Prostate gland (tissue), 2 donors: Measurements from ENCODE around the gene ZNF677.

Experiments
- POLR2A ChIP-seq: fragments of 450-650 bp; IDR thresholded peaks from one replicate; pipeline ENCODE4 v1.6.1; 2016; ENCODE audit warnings: antibody characterized with exemption, mild to moderate bottlenecking
- POLR2AphosphoS5 ChIP-seq: sonication (generic); formaldehyde crosslinking; IDR thresholded peaks from one replicate; pipeline ENCODE4 v1.6.1; 2017; ENCODE audit warnings: antibody characterized with exemption
- TF ChIP-seq, protein P1 (sequence below), 4 experiments: fragments of 200-600 bp in 2 of 4; fragments of 450-650 bp in 2 of 4; sonication (generic) in 2 of 4; IDR thresholded peaks; 1 replicate in 3 of 4; 2 replicates in 1 of 4; pipeline ENCODE4 v1.5.1; 2016 to 2019; ENCODE audit warnings: antibody characterized with exemption in 4 of 4, mild to moderate bottlenecking in 2 of 4, moderate library complexity in 2 of 4

- TF ChIP-seq, protein P1, sequence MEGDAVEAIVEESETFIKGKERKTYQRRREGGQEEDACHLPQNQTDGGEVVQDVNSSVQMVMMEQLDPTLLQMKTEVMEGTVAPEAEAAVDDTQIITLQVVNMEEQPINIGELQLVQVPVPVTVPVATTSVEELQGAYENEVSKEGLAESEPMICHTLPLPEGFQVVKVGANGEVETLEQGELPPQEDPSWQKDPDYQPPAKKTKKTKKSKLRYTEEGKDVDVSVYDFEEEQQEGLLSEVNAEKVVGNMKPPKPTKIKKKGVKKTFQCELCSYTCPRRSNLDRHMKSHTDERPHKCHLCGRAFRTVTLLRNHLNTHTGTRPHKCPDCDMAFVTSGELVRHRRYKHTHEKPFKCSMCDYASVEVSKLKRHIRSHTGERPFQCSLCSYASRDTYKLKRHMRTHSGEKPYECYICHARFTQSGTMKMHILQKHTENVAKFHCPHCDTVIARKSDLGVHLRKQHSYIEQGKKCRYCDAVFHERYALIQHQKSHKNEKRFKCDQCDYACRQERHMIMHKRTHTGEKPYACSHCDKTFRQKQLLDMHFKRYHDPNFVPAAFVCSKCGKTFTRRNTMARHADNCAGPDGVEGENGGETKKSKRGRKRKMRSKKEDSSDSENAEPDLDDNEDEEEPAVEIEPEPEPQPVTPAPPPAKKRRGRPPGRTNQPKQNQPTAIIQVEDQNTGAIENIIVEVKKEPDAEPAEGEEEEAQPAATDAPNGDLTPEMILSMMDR (IDR thresholded peaks at IDR 0.05), result peak in 1 of 4 experiments; percentile 16
- TF ChIP-seq POLR2A (peak; percentile 81), POLR2AphosphoS5 (peak; percentile 81)
Observed at GRCh38 chr19:53196777-53197396, 57.8 kb downstream of the ZNF677 start.
